Liver (tissue), 9 donors: ENCODE results near the gene PRKACA. TPM values are rescaled to one million over a fixed set of nuclear protein-coding genes. Genes with fewer than 3 reads are reported as not detected.
"Not testable (repeated sequence)": the region's sequence is repeated elsewhere in the genome, so short reads cannot be mapped to it uniquely, and the experiment has no call there.

Experiments used
- DNase-seq: peaks from one replicate; pipeline ENCODE4 v3.0.0-alpha.2; 2017; ENCODE audit warnings: low spot score
- H3K27ac ChIP-seq, 2 donors: one replicate each; pipeline ENCODE4 v1.7.0; 2013; ENCODE audit warnings: inconsistent platforms in 2 of 2, low read length in 2 of 2, control low read depth in 1 of 2, low read depth in 1 of 2, mild to moderate bottlenecking in 1 of 2
- H3K27me3 ChIP-seq, 4 donors: one replicate each; pipeline versions ENCODE4 v1.6.1 to v1.7.0; 2013; ENCODE audit warnings: low read length in 3 of 4, inconsistent platforms in 1 of 4, mild to moderate bottlenecking in 1 of 4, moderate library complexity in 1 of 4; ENCODE audit not compliant: control insufficient read depth in 4 of 4, insufficient read depth in 4 of 4
- H3K36me3 ChIP-seq, 4 donors: one replicate each; pipeline versions ENCODE4 v1.6.1 to v1.7.0; 2013; ENCODE audit warnings: low read length in 3 of 4, mild to moderate bottlenecking in 3 of 4, low read depth in 1 of 4, moderate library complexity in 1 of 4; ENCODE audit not compliant: control insufficient read depth in 4 of 4, insufficient read depth in 3 of 4
- H3K4me1 ChIP-seq, 4 donors: one replicate each; pipeline versions ENCODE4 v1.6.1 to v1.7.0; 2013; ENCODE audit warnings: low read length in 3 of 4, mild to moderate bottlenecking in 3 of 4, moderate library complexity in 1 of 4; ENCODE audit not compliant: control insufficient read depth in 4 of 4, insufficient read depth in 4 of 4
- H3K4me3 ChIP-seq, 3 donors: one replicate each; pipeline versions ENCODE4 v1.6.1 to v1.7.0; 2013; ENCODE audit warnings: low read length in 3 of 3, control low read depth in 1 of 3, low read depth in 1 of 3, mild to moderate bottlenecking in 1 of 3
- H3K9ac ChIP-seq, 2 donors: one replicate each; pipeline ENCODE4 v1.7.0; 2013; ENCODE audit warnings: low read length in 2 of 2, mild to moderate bottlenecking in 2 of 2, moderate library complexity in 2 of 2, control low read depth in 1 of 2, low read depth in 1 of 2
- H3K9me3 ChIP-seq, 4 donors: one replicate each; pipeline versions ENCODE4 v1.6.1 to v1.7.0; 2013; ENCODE audit warnings: low read length in 3 of 4; ENCODE audit not compliant: control insufficient read depth in 4 of 4
- EGR1 ChIP-seq, 2 donors: IDR thresholded peaks; 2 replicates each; pipeline ENCODE4 v1.6.1; 2016 to 2018; ENCODE audit warnings: antibody characterized with exemption in 2 of 2, low read depth in 2 of 2
- FOXA1 ChIP-seq: IDR thresholded peaks from 2 replicates; pipeline ENCODE4 v1.6.1; 2016; ENCODE audit warnings: antibody characterized with exemption
- FOXA2 ChIP-seq: IDR thresholded peaks from 2 replicates; pipeline ENCODE4 v1.6.1; 2016; ENCODE audit warnings: antibody characterized with exemption
- GABPA ChIP-seq, 2 donors: IDR thresholded peaks in 1 of 2; conservative IDR thresholded peaks in 1 of 2; 2 replicates each; pipeline ENCODE4 v1.6.1; 2016; ENCODE audit warnings: antibody characterized with exemption in 2 of 2, mild to moderate bottlenecking in 1 of 2, moderate library complexity in 1 of 2
- HNF4A ChIP-seq, 2 donors: conservative IDR thresholded peaks; 2 replicates each; pipeline ENCODE4 v1.6.1; 2016; ENCODE audit warnings: antibody characterized with exemption in 2 of 2, mild to moderate bottlenecking in 2 of 2
- HNF4G ChIP-seq: IDR thresholded peaks from 2 replicates; pipeline ENCODE4 v1.6.1; 2016; ENCODE audit warnings: antibody characterized with exemption
- JUND ChIP-seq, 2 donors: IDR thresholded peaks; 2 replicates each; pipeline ENCODE4 v1.6.1; 2016; ENCODE audit warnings: antibody characterized with exemption in 2 of 2
- NR2F2 ChIP-seq: IDR thresholded peaks from 2 replicates; pipeline ENCODE4 v1.6.1; 2016; ENCODE audit warnings: antibody characterized with exemption
- RAD21 ChIP-seq, 2 donors: IDR thresholded peaks; 2 replicates each; pipeline ENCODE4 v1.6.1; 2016; ENCODE audit warnings: antibody characterized with exemption in 2 of 2, mild to moderate bottlenecking in 2 of 2
- RXRA ChIP-seq, 2 donors: IDR thresholded peaks; 2 replicates each; pipeline ENCODE4 v1.6.1; 2017 to 2018; ENCODE audit warnings: antibody characterized with exemption in 2 of 2, mild to moderate bottlenecking in 1 of 2
- SP1 ChIP-seq: IDR thresholded peaks from 2 replicates; pipeline ENCODE4 v1.6.1; 2018; ENCODE audit warnings: antibody characterized with exemption, mild to moderate bottlenecking
- TAF1 ChIP-seq: conservative IDR thresholded peaks from 2 replicates; pipeline ENCODE4 v1.6.1; 2016; ENCODE audit warnings: antibody characterized with exemption, mild to moderate bottlenecking
- YY1 ChIP-seq: IDR thresholded peaks from 2 replicates; pipeline ENCODE4 v1.6.1; 2016; ENCODE audit warnings: antibody characterized with exemption, mild to moderate bottlenecking
- WGBS: extraction: QIAGEN DNeasy Blood & Tissue Kit; methylation state at CpG from one replicate; pipeline ENCODE4 v1.1.7; 2013; 5-methylcytosine and 5-hydroxymethylcytosine counted together
- polyA plus RNA-seq, 2 donors: library from polyadenylated mRNA; stranded (reverse) in 1 of 2; unstranded in 1 of 2; fragments of 200-250 nt in 1 of 2; fragments of >200 nt in 1 of 2; fragmentation: Nextera tagmentation in 1 of 2; extraction: Ambion mirVana in 1 of 2; gene quantifications; one replicate each; pipeline versions ENCODE4 v1.2.1 to v1.2.3, GENCODE V29; 2013 to 2015
- total RNA-seq, 2 donors: library from RNA; depleted of rRNA; stranded (reverse); fragments of >200 nt; gene quantifications; one replicate each; pipeline ENCODE4 v1.2.3, GENCODE V29; 2014
- TF ChIP-seq, protein P1 (sequence below): IDR thresholded peaks from 2 replicates; pipeline ENCODE4 v1.6.1; 2016; ENCODE audit warnings: antibody characterized with exemption
- TF ChIP-seq, protein P2 (sequence below): fragments of 150-350 bp; IDR thresholded peaks from 2 replicates; pipeline ENCODE4 v1.5.1; 2017; ENCODE audit warnings: improper control_type of control experiment, low read depth, low read length; ENCODE audit not compliant: missing input control
- TF ChIP-seq, protein P3 (sequence below): IDR thresholded peaks from 2 replicates; pipeline ENCODE4 v1.6.1; 2016; ENCODE audit warnings: antibody characterized with exemption, mild to moderate bottlenecking
- TF ChIP-seq, protein P4 (sequence below): IDR thresholded peaks from 2 replicates; pipeline ENCODE4 v1.6.1; 2016; ENCODE audit warnings: antibody characterized with exemption
- TF ChIP-seq, protein P5 (sequence below): IDR thresholded peaks from 2 replicates; pipeline ENCODE4 v1.6.1; 2016; ENCODE audit warnings: antibody characterized with exemption
- donor health status: healthy.
- donor health status: healthy.
- donor health status: healthy.
- donor health status: healthy.
- donor health status: healthy.

The PRKACA gene
- total and polyA plus RNA-seq, 4 donors: 15.5 to 72.4 (median 40.2) TPM

DNA sequence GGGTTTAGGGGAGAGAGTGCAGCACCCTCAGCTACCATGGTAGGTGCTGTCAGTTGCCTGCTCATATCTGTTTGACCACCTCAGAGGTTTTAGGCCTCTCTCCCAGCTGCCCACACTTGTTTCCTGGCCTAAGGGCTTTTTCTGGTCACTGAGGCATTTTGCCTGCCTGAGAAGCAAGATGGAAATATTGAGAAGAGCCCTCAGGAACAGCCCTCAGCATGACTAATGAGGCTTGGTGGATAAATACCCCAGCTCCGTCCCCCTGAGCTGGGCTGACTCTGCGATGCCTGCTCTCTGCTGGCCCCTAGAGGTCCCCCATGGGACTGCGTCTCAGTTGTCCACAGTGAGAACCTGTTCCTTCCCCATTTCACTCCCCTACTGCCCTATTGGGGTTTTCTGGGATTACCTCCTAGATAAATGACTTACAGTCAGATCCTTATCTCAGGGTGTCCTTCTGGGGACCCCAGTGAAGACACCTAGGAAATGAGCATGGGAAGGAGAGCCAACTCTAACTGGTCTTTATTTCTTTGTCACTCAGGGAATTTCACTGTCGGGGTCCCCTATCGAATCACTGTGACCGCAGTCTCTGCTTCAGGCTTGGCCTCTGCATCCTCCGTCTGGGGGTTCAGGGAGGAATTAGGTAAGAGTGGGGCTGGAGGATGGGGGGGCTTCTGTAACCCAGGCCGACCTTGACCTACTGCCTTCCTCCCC lies 69.0 kb downstream of the PRKACA start:
- H3K27me3 ChIP-seq: no peaks in the 10 kb centered on the region
- H3K36me3 ChIP-seq: peaks cover 0 to 5% (median 2%) of the 10 kb centered on the region in 4 donors
- TF ChIP-seq TAF1 (no peak), GABPA (IDR thresholded peaks at IDR 0.05 in 1 of 2, conservative IDR thresholded peaks at IDR 0.05 in 1 of 2) (no peak), RAD21 (IDR thresholded peaks at IDR 0.05) (peak; percentile 64 to 79), HNF4G (no peak), FOXA1 (no peak), YY1 (no peak), HNF4A (conservative IDR thresholded peaks at IDR 0.05) (no peak), FOXA2 (no peak), EGR1 (IDR thresholded peaks at IDR 0.05; ENCODE audit: low read depth in 2 of 2) (no peak), NR2F2 (no peak), JUND (IDR thresholded peaks at IDR 0.05) (no peak), SP1 (no peak), RXRA (IDR thresholded peaks at IDR 0.05) (no peak)
- TF ChIP-seq, protein P1, sequence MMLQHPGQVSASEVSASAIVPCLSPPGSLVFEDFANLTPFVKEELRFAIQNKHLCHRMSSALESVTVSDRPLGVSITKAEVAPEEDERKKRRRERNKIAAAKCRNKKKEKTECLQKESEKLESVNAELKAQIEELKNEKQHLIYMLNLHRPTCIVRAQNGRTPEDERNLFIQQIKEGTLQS: no peak
- TF ChIP-seq, protein P2, sequence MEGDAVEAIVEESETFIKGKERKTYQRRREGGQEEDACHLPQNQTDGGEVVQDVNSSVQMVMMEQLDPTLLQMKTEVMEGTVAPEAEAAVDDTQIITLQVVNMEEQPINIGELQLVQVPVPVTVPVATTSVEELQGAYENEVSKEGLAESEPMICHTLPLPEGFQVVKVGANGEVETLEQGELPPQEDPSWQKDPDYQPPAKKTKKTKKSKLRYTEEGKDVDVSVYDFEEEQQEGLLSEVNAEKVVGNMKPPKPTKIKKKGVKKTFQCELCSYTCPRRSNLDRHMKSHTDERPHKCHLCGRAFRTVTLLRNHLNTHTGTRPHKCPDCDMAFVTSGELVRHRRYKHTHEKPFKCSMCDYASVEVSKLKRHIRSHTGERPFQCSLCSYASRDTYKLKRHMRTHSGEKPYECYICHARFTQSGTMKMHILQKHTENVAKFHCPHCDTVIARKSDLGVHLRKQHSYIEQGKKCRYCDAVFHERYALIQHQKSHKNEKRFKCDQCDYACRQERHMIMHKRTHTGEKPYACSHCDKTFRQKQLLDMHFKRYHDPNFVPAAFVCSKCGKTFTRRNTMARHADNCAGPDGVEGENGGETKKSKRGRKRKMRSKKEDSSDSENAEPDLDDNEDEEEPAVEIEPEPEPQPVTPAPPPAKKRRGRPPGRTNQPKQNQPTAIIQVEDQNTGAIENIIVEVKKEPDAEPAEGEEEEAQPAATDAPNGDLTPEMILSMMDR: peak; percentile 76
- TF ChIP-seq, protein P3, sequence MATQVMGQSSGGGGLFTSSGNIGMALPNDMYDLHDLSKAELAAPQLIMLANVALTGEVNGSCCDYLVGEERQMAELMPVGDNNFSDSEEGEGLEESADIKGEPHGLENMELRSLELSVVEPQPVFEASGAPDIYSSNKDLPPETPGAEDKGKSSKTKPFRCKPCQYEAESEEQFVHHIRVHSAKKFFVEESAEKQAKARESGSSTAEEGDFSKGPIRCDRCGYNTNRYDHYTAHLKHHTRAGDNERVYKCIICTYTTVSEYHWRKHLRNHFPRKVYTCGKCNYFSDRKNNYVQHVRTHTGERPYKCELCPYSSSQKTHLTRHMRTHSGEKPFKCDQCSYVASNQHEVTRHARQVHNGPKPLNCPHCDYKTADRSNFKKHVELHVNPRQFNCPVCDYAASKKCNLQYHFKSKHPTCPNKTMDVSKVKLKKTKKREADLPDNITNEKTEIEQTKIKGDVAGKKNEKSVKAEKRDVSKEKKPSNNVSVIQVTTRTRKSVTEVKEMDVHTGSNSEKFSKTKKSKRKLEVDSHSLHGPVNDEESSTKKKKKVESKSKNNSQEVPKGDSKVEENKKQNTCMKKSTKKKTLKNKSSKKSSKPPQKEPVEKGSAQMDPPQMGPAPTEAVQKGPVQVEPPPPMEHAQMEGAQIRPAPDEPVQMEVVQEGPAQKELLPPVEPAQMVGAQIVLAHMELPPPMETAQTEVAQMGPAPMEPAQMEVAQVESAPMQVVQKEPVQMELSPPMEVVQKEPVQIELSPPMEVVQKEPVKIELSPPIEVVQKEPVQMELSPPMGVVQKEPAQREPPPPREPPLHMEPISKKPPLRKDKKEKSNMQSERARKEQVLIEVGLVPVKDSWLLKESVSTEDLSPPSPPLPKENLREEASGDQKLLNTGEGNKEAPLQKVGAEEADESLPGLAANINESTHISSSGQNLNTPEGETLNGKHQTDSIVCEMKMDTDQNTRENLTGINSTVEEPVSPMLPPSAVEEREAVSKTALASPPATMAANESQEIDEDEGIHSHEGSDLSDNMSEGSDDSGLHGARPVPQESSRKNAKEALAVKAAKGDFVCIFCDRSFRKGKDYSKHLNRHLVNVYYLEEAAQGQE: no peak
- TF ChIP-seq, protein P4, sequence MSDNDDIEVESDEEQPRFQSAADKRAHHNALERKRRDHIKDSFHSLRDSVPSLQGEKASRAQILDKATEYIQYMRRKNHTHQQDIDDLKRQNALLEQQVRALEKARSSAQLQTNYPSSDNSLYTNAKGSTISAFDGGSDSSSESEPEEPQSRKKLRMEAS: no peak
- TF ChIP-seq, protein P5, sequence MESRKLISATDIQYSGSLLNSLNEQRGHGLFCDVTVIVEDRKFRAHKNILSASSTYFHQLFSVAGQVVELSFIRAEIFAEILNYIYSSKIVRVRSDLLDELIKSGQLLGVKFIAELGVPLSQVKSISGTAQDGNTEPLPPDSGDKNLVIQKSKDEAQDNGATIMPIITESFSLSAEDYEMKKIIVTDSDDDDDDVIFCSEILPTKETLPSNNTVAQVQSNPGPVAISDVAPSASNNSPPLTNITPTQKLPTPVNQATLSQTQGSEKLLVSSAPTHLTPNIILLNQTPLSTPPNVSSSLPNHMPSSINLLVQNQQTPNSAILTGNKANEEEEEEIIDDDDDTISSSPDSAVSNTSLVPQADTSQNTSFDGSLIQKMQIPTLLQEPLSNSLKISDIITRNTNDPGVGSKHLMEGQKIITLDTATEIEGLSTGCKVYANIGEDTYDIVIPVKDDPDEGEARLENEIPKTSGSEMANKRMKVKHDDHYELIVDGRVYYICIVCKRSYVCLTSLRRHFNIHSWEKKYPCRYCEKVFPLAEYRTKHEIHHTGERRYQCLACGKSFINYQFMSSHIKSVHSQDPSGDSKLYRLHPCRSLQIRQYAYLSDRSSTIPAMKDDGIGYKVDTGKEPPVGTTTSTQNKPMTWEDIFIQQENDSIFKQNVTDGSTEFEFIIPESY: no peak
- H3K9ac ChIP-seq: no peak overlapping the region
- WGBS: 78% methylated on average over 8 of the region's 8 CpGs
- no peak overlapping the region for H3K4me3 ChIP-seq
- no peaks in the 10 kb centered on the region for H3K4me1 ChIP-seq
- peak; percentile 78 for DNase-seq
- no peak overlapping the region for H3K27ac ChIP-seq
- H3K9me3 ChIP-seq: no peaks in the 10 kb centered on the region

DNA sequence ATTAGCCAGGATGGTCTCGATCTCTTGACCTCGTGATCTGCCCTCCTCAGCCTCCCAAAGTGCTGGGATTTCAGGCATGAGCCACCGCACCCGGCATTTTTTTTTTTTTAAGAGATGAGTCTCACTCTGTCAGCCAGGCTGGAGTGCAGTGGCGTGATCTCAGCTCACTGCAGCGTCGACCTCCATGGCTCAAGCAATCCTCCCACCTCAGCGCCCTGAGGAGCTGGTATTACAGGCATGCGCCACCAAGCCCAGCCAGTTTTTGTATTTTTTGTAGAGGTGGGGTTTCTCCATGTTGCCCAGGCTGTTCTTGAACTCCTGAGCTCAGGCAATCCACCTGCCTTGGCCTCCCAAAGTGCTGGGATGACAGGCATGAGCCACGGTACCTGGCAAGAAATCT lies 69.7 kb downstream of the PRKACA start:
- not testable (repeated sequence) for H3K36me3 ChIP-seq

More for the DNA sequence above, 69.7 kb downstream of the PRKACA start:
- H3K27ac ChIP-seq, H3K4me3 ChIP-seq, H3K9me3 ChIP-seq, H3K27me3 ChIP-seq, H3K9ac ChIP-seq, DNase-seq, H3K4me1 ChIP-seq: not testable (repeated sequence)
- WGBS: 96% methylated on average over 10 of the region's 10 CpGs
